T47D (cell line): ENCODE data around the gene PALM2AKAP2.

Experiments used
- DNase-seq, 2 experiments: peaks; one replicate each; pipeline versions ENCODE4 v3.0.0 to v3.0.0-alpha.2; 2011 to 2012; ENCODE audit warnings: low read depth in 1 of 2, low spot score in 1 of 2
- JUND ChIP-seq: IDR thresholded peaks from 2 replicates; pipeline ENCODE4 v1.6.1; 2012; ENCODE audit warnings: low read depth
- in situ Hi-C: cut with HindIII; loops from 2 replicates; pipeline ENCODE4 v1.10.0; 2016; ENCODE audit warnings: low sequenced_read_pairs, low pct_unique_long_range_greater_than_20kb

The PALM2AKAP2 gene

DNA sequence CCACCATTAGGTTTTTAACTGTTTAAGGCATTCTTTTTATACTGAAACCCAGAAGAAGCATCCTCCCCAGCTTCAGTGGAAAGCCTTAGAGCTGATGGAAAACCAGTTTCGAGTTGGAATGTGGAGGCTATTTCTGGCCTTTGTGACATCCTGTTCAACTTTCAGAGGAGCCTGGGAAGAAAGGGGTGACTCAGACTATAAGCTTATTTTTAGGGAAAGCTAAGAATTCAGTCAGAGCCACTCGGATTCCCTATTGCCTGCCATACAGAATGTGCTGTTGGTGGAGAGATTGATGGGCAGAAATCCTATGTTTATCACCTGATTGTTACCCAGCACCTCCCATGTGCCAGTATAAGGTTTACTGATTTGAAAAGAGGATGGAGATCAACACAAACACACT is 19.8 kb downstream of the PALM2AKAP2 start:
- in situ Hi-C loops, result no loop called here
- DNase-seq, result no peak
- no peak for TF ChIP-seq JUND

DNA sequence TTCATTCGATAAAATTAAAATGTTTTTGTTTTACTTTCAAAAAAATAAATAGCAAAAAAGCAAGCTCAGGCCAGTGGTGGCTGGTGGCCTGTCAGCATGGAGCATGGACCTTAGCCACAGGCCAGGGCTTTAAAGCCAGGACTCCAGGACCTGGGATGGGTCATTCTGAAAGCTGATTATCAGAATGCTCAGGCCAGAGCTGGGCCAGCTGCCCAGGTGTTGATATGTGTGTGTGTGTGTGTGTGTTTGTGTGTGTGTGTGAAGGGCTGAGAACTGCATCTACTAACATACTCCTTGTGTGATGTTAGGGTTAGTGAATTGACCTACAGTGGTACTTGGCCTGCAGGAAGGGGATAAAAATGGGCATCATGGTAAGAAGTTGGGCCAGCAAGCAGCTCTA is 21.5 kb downstream of the PALM2AKAP2 start:
- in situ Hi-C loops, result no loop called here
- DNase-seq, result no peak
- no peak for TF ChIP-seq JUND

DNA sequence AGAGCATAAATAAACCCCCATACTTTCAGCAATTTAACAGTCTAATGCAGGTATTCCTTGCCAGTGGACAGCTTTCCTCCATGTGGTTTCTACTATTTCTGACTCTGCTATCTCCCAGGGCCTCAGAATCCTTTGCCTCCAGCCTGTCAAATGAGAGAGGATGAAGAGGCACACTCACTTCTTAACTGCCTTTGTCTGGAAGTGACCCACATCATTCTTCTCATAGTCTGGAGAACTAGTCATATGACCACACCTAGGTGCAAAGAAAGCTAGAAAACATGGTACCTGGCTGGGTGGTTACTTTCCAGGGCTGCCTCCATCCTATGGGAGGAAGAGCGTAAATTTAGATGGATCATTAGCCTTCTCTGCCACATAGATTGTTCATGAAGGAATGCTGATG is 22.5 kb downstream of the PALM2AKAP2 start:
- DNase-seq, result no peak
- no peak for TF ChIP-seq JUND
- in situ Hi-C loops, result no loop called here

DNA sequence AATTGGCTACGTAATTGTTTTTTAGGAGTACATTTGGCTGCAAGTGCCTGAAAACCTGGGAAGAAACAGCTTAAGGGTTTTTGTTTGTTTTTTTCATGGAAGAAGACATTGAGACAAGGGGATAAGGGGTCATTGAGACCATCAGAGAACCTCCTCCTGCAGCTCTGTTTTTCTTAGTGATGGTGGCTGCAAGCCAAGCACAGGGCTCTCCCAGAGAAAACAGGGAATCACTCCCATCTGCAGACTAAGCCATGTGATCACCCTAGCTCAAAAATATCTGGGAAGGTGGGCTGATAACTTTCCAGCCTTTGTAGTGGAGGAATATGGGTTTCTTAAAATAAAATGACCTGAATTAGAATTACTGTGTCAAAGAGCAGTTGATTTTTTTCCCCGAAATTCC is 25.1 kb downstream of the PALM2AKAP2 start:
- in situ Hi-C loops, result no loop called here
- TF ChIP-seq JUND, result no peak
- DNase-seq, result no peak

DNA sequence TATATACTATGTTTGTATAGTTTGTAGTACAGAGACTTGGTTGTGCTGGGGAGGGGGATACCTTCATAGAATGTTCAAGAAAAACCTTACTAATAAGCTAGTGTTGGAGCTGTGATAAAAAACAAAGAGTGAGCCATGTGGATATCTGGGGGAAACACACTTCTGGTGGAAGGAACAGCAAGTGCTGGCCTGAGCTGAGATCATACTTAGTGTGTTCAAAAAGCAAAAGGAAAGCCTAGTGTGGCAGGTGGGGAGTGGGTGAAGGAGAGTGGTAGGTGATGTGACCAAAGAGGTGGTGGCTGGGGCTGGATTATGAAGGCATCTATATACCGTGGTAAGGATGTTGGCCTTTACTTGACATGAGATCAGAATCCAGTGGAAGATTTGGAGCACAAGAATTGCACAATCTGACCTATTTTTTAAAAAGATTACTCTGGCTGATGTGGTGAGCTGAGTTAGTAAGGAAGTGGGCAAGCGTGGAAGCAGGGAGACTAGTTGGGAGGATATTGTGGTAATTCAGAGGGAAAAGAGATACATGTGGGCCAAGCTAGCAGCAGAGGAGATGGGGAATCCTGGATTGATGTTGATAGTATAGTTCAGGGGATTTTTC is 26.6 kb downstream of the PALM2AKAP2 start:
- DNase-seq, result no peak
- TF ChIP-seq JUND, result no peak
- in situ Hi-C loops, result no loop called here

DNA sequence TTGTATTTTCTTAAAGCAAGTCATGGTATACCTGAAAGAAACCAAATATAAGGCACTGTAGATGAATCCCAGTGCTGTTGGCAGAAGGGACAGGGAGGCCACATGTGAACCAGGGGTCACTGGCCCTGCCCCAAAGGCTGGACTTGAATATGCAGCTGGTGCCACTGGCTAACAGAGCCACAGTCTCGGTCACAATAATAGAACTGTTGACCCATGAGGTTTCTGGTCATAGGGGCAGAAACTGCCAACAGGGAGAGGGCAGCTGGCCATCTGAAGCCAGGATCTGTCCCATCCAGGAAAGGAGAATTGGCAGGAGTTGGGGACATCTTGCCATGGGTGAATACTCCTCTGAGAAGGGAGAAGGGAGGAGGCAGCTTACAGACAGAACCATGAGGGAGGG is 31.9 kb downstream of the PALM2AKAP2 start:
- TF ChIP-seq JUND, result no peak
- no peak for DNase-seq
- in situ Hi-C loops, result no loop called here

DNA sequence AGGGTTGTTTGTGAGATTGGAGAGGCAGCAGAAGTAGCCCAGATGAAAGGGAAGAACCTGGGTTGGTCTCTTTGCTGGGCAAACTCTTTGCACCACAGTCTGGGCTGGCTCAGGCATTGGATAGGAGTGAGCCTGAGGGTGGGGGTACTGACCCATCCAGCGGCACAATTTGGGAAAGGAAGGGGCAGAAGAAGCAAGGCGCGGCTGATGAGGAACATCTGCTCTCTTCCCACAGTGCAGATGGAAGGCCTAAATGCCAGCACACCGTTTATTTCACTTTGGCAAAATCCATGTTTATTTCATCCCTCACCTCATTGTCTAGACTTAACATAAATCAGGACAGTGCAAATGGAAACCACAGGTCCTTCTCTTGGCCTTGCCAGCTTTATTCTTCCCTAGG is 32.3 kb downstream of the PALM2AKAP2 start:
- DNase-seq, result no peak
- no peak for TF ChIP-seq JUND
- in situ Hi-C loops, result no loop called here

DNA sequence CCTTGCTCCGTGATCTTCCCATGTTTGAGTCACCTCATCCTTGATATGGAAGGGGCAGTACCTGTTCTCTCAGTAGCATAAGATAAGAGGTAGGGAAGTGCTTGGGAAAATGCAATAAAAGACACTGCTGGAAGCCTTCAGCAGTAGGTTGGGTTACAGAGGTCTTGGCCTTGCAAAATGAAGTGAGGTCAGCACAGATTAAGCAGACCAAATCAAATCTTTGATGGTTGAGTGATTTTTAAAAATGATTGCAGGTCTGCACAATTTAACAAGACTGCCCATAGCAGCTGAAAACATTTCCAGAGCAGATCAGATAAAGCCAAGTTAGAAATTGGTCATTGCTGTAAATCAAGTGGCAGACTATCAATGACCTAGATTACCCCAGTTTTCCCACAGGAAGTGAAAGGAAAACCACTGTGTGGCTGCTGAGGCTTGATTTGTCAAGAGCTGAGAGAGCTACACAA is 32.9 kb downstream of the PALM2AKAP2 start:
- DNase-seq, result no peak
- TF ChIP-seq JUND, result no peak
- in situ Hi-C loops, result no loop called here

DNA sequence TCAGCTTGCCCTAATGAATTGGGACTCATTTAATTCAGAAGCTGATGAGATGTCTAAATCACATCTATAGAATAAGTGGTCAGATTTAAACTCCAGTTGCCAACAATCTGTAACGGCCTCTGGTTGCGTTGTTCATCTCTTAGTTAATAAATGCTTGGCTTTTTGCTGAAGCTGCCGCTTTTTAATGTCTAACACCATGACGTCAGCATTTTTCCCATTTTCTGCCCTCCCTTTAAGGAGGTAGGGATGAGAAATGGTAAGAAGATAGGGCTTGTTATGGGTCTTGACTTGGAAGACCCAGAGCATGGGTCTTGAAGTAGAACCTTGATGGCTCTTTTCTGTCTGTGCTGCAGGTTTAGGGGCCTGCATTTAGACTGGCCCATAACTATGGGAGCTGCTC is 33.3 kb downstream of the PALM2AKAP2 start:
- no peak for DNase-seq
- in situ Hi-C loops, result no loop called here
- no peak for TF ChIP-seq JUND

DNA sequence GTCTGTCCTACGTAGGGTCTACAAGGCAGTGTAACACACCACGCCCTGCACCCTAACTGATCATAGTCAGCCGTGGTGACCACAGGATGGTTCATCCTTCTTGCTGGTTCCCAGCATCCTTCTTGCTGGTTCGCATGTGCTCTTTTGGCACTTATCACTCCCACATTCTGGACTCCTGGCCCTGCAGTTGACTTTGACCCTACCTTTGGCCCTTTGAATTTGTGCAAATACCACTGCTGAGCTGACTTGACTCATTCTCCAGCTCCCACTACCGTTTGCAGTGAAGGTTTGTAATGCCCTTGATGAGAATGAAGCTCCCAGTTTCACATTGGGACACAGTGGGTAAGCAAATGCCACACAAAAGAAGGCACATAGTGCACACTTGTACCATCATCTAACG is 33.8 kb downstream of the PALM2AKAP2 start:
- in situ Hi-C loops, result no loop called here
- no peak for TF ChIP-seq JUND
- DNase-seq, result no peak

DNA sequence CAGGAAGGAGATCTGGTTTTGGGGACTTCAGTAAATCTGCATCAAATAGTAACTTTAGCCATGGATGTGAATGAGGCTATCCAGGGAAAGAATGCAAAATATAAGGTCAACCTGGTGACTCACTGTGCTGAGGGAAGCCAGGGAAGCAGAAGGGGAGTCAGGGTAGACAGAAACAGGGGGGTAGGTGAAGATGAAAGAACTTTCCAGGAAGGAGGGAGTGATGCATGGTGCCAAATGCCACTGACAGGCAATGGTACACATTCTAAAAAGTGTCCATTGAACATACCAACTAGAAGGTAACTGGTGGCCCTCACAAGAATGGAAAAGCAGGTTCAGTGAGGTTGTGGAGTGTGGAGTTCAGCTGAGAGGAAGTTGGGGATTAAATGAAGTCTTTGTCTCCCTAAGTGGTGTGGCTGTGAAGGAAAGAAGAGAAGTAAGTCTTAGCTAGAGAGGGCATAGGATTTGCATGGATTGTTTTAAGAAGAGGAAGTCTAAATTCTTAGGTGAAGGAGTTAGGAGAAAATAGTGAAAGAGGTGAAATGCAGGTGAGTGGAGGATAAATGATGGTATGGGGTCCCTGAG is 35.5 kb downstream of the PALM2AKAP2 start:
- no peak for TF ChIP-seq JUND
- in situ Hi-C loops, result no loop called here
- peak in 1 of 2 experiments; percentile 31 for DNase-seq

DNA sequence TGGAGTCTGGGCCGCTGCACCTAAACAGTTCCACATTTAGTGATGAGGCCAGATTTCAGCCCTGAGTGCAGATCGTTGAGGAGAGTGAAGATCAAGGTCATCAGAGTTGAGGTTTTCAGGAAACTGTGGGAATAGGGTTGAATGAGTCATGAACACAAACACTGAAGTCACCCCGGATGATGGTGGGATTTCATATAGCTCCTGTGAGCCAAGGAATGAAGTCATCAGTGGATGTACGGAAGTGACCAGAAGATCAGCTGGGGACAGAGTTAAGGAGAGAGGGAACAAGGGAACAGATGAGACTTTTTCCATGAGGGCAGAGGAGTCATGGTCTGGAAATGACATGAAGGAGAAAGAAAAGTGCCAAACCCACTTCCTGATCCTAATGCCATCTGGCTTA is 36.5 kb downstream of the PALM2AKAP2 start:
- TF ChIP-seq JUND, result no peak
- no peak for DNase-seq
- in situ Hi-C loops, result no loop called here

DNA sequence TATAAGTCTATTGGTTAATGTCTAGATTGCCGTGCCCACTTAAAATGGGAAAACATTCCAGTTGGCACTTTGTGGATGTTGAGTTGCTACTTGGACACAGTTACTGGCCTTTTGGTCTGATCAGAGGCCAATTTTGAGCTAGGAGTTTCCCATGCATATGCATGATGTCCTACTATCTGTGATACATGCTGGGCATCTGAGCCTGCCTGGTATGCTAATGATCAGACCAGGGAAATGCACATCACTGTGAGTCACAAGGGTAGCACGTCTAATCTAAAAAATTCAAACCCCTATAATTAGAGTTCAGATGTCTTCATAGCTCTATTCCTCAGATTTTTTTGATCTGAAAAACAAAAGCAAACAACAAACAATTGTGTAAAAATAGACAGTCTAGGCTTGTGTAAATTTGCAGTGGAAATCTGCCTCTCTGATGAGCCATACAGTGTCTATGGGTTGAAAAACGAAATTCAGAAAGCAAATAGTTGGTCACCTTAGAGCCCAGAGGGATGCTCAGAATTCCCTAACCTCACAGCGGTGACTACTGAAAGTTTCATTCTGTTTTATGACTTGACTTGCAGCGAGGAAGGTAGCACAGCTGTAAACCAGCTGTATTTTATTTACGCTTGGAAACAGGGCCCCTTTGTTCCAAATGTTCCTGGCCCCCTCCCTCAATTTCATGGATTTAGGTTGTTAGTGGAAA is 37.3 kb downstream of the PALM2AKAP2 start:
- DNase-seq, result no peak
- TF ChIP-seq JUND, result no peak
- in situ Hi-C loops, result no loop called here
